ENCODE data around the gene APOB. TPM values are rescaled to one million over a fixed set of nuclear protein-coding genes. Genes with fewer than 3 reads are reported as not detected.

Gene APOB
- total and polyA plus RNA-seq, 2 of the 13 experiments (the other 11 are each of a cell fraction or from before 2014, with no cell fraction given) = 1,569 to 2,515 TPM

DNA sequence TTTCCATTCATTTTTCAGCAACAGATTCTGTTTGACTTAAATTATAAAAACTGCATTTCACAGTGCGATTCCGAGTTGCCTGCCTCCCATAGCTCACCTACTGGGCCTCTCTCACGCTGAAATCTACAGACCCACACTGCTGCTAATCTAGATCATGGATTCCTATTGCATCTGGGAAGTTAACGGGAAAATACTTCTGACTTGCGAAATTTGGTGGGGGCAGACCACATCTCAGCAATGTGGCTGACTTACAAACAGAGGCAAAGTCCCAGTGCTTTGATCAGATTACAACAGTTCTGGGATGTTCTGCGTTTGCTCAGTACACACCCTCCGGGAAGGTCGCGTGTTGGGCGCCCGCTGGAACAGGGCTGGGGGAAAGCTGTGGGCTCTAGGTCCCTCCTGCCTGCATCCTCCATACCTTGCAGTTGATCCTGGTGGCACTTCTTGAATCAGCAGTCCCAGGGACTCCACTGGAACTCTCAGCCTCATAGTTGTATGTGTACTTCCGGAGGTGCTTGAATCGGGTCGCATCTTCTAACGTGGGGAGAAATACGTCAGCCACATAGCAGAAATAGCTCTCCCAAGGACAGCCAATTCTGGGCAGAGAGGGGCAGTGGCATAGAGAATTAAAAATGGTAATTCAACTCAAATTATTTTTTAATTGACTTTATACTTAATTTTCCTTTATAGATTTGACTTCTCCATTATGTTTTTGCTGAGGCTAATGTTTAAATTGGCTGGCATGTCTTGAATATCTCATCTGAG, 1.7 kb downstream of the APOB start (continued):
- TF ChIP-seq, protein P1, sequence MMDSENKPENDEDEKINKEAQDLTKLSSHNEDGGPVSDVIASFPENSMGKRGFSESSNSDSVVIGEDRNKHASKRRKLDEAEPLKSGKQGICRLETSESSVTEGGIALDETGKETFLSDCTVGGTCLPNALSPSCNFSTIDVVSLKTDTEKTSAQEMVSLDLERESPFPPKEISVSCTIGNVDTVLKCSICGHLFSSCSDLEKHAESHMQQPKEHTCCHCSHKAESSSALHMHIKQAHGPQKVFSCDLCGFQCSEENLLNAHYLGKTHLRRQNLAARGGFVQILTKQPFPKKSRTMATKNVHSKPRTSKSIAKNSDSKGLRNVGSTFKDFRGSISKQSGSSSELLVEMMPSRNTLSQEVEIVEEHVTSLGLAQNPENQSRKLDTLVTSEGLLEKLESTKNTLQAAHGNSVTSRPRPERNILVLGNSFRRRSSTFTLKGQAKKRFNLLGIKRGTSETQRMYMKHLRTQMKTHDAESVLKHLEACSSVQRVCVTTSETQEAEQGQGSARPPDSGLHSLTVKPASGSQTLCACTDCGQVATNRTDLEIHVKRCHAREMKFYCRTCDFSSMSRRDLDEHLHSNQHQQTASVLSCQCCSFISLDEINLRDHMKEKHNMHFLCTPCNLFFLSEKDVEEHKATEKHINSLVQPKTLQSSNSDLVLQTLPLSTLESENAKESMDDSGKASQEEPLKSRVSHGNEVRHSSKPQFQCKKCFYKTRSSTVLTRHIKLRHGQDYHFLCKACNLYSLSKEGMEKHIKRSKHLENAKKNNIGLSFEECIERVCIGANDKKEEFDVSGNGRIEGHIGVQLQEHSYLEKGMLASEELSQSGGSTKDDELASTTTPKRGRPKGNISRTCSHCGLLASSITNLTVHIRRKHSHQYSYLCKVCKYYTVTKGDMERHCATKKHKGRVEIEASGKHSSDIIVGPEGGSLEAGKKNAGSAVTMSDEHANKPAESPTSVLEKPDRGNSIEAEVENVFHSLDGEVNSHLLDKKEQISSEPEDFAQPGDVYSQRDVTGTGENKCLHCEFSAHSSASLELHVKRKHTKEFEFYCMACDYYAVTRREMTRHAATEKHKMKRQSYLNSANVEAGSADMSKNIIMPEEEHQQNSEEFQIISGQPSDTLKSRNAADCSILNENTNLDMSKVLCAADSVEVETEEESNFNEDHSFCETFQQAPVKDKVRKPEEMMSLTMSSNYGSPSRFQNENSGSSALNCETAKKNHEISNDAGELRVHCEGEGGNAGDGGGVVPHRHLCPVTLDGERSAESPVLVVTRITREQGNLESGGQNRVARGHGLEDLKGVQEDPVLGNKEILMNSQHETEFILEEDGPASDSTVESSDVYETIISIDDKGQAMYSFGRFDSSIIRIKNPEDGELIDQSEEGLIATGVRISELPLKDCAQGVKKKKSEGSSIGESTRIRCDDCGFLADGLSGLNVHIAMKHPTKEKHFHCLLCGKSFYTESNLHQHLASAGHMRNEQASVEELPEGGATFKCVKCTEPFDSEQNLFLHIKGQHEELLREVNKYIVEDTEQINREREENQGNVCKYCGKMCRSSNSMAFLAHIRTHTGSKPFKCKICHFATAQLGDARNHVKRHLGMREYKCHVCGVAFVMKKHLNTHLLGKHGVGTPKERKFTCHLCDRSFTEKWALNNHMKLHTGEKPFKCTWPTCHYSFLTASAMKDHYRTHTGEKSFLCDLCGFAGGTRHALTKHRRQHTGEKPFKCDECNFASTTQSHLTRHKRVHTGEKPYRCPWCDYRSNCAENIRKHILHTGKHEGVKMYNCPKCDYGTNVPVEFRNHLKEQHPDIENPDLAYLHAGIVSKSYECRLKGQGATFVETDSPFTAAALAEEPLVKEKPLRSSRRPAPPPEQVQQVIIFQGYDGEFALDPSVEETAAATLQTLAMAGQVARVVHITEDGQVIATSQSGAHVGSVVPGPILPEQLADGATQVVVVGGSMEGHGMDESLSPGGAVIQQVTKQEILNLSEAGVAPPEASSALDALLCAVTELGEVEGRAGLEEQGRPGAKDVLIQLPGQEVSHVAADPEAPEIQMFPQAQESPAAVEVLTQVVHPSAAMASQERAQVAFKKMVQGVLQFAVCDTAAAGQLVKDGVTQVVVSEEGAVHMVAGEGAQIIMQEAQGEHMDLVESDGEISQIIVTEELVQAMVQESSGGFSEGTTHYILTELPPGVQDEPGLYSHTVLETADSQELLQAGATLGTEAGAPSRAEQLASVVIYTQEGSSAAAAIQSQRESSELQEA (CRISPR knock-in tag; IDR thresholded peaks at IDR 0.05; ENCODE audit: not compliant biosample characterization) = peak; percentile 21
- TF ChIP-seq, protein P2, sequence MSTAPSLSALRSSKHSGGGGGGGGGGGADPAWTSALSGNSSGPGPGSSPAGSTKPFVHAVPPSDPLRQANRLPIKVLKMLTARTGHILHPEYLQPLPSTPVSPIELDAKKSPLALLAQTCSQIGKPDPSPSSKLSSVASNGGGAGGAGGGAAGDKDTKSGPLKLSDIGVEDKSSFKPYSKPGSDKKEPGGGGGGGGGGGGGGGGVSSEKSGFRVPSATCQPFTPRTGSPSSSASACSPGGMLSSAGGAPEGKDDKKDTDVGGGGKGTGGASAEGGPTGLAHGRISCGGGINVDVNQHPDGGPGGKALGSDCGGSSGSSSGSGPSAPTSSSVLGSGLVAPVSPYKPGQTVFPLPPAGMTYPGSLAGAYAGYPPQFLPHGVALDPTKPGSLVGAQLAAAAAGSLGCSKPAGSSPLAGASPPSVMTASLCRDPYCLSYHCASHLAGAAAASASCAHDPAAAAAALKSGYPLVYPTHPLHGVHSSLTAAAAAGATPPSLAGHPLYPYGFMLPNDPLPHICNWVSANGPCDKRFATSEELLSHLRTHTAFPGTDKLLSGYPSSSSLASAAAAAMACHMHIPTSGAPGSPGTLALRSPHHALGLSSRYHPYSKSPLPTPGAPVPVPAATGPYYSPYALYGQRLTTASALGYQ (CRISPR knock-in tag; IDR thresholded peaks at IDR 0.05) = peak; percentile 76; the same call in 1 of the 2 replicates
- TF ChIP-seq MBD4 (IDR thresholded peaks at IDR 0.05; ENCODE audit: borderline replicate concordance, low read length) (no peak; the same call in none of the 2 replicates), GLI4 (CRISPR knock-in tag; IDR thresholded peaks at IDR 0.05; ENCODE audit: borderline replicate concordance) (no peak), ZNF34 (CRISPR knock-in tag; IDR thresholded peaks at IDR 0.05; ENCODE audit: borderline replicate concordance) (peak; percentile 51; the same call in 1 of the 2 replicates), MATR3 (CRISPR knock-in tag; IDR thresholded peaks at IDR 0.05) (no peak), SP1 (IDR thresholded peaks at IDR 0.05) (no peak), SP1 (CRISPR knock-in tag; IDR thresholded peaks at IDR 0.05) (peak; percentile 13; the same call in 1 of the 2 replicates), HDAC1 (CRISPR knock-in tag; IDR thresholded peaks at IDR 0.05) (peak; percentile 83), FOXK2 (IDR thresholded peaks at IDR 0.05) (no peak), ELF3 (CRISPR knock-in tag; IDR thresholded peaks at IDR 0.05) (peak; percentile 78; the same call in 1 of the 2 replicates), ZKSCAN8 (CRISPR knock-in tag; IDR thresholded peaks at IDR 0.05; ENCODE audit: borderline replicate concordance) (peak; percentile 54; the same call in 1 of the 2 replicates), RBM39 (IDR thresholded peaks at IDR 0.05; ENCODE audit: low read depth, low read length, poor library complexity, severe bottlenecking) (no peak), ZNF569 (CRISPR knock-in tag; IDR thresholded peaks at IDR 0.05; ENCODE audit: borderline replicate concordance) (no peak)
- TF ChIP-seq, protein P3, sequence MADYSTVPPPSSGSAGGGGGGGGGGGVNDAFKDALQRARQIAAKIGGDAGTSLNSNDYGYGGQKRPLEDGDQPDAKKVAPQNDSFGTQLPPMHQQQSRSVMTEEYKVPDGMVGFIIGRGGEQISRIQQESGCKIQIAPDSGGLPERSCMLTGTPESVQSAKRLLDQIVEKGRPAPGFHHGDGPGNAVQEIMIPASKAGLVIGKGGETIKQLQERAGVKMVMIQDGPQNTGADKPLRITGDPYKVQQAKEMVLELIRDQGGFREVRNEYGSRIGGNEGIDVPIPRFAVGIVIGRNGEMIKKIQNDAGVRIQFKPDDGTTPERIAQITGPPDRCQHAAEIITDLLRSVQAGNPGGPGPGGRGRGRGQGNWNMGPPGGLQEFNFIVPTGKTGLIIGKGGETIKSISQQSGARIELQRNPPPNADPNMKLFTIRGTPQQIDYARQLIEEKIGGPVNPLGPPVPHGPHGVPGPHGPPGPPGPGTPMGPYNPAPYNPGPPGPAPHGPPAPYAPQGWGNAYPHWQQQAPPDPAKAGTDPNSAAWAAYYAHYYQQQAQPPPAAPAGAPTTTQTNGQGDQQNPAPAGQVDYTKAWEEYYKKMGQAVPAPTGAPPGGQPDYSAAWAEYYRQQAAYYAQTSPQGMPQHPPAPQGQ (CRISPR knock-in tag; IDR thresholded peaks at IDR 0.05; ENCODE audit: borderline replicate concordance) = no peak

Data from HepG2 (cell line).